Hepatocyte (in vitro differentiated cells): ENCODE measurements around the gene SCAPER.

Source experiments
- CTCF ChIP-seq: fragments of 200-600 bp; sonication (generic); IDR thresholded peaks from 2 replicates; pipeline ENCODE4 v1.5.1; 2016; ENCODE audit warnings: antibody characterized with exemption, mild to moderate bottlenecking; ENCODE audit not compliant: poor library complexity
- EZH2 ChIP-seq: fragments of 200-600 bp; sonication (generic); IDR thresholded peaks from 2 replicates; pipeline ENCODE4 v1.6.1; 2016; ENCODE audit warnings: antibody characterized with exemption, mild to moderate bottlenecking, borderline replicate concordance
- EZH2phosphoT487 ChIP-seq: fragments of 200-600 bp; sonication (generic); IDR thresholded peaks from one replicate; pipeline ENCODE4 v1.6.1; 2018; ENCODE audit warnings: antibody characterized with exemption, mild to moderate bottlenecking, low read depth, moderate library complexity; ENCODE audit not compliant: unreplicated experiment, severe bottlenecking

- TF ChIP-seq CTCF (no peak), EZH2 (no peak), EZH2phosphoT487 (no peak)
These were observed 457.3 kb downstream of the SCAPER start for GRCh38 chr15:76447728-76448441.
